K562 (cell line): ENCODE measurements around the gene PRR35. TPM values are rescaled to one million over a fixed set of nuclear protein-coding genes. Genes with fewer than 3 reads are reported as not detected.

ENCODE experiments used
- ATAC-seq: fragments of 200-7000 bp; cut with Tn5 transposase; 3 replicates; pipeline ENCODE4 v1.9.1; 2020; ENCODE audit warnings: moderate library complexity
- BruUV-seq: library from RNA; stranded (reverse); fragments of 400-500 nt; replicated peaks from 2 replicates; lab custom pipeline; 2021; lab: Mats Ljungman, UMichigan
- CTCF ChIA-PET: fragments of 300-600 bp; formaldehyde crosslinking; extraction: SDS; loops from one replicate; lab custom pipeline; 2021; ENCODE audit warnings: low intra/inter-chr PET ratio; lab: Yijun Ruan, JAX
- POLR2A ChIA-PET: fragments of 300-600, 350-650 bp; sonication (Branson Sonifier 250); formaldehyde crosslinking; extraction: SDS; loops from one replicate; lab custom pipeline; 2021; ENCODE audit warnings: antibody characterized with exemption, inconsistent platforms; lab: Yijun Ruan, JAX
- DNase-seq, 4 experiments: peaks; one replicate each; pipeline versions ENCODE4 v3.0.0 to v3.0.0-alpha.2; 2011 to 2018; ENCODE audit warnings: low spot score in 3 of 4, mixed read lengths in 3 of 4; ENCODE audit errors: extremely low read depth in 1 of 4
- FAIRE-seq: peaks from 2 replicates; lab custom pipeline; 2011; peaks lifted over from hg19 to GRCh38; lab: Jason Lieb, UNC
- H2AFZ ChIP-seq: 2 replicates; pipeline ENCODE4 v1.6.0; 2011; ENCODE audit warnings: low read depth, low read length, control low read depth, inconsistent platforms
- H3K27ac ChIP-seq: fragments of 200-600 bp; 3 replicates; pipeline ENCODE4 v1.8.0; 2011; ENCODE audit warnings: low read depth, mild to moderate bottlenecking, control low read depth, inconsistent platforms, low read length, moderate library complexity, mixed read lengths; ENCODE audit errors: extremely low read depth
- H3K27me3 ChIP-seq, 2 experiments: fragments of 300-600 bp in 1 of 2; 2 replicates in 1 of 2; 3 replicates in 1 of 2; pipeline versions ENCODE4 v1.6.0 to v1.8.0; 2011; ENCODE audit warnings: inconsistent platforms in 2 of 2, low read length in 2 of 2, mild to moderate bottlenecking in 1 of 2, mixed read lengths in 1 of 2, moderate library complexity in 1 of 2; ENCODE audit not compliant: control insufficient read depth in 2 of 2, insufficient read depth in 2 of 2
- H3K36me3 ChIP-seq: fragments of 300-600 bp; 3 replicates; pipeline ENCODE4 v1.8.0; 2011; ENCODE audit warnings: mild to moderate bottlenecking, low read length, inconsistent platforms; ENCODE audit not compliant: control insufficient read depth, insufficient read depth
- H3K4me1 ChIP-seq, 2 experiments: fragments of 200-600 bp in 1 of 2; replicated peaks in 1 of 2; 2 replicates in 1 of 2; 3 replicates in 1 of 2; pipeline versions ENCODE4 v1.5.1 to v1.8.0; 2011; ENCODE audit warnings: inconsistent platforms in 2 of 2, low read length in 2 of 2, mild to moderate bottlenecking in 1 of 2, mixed read lengths in 1 of 2, moderate library complexity in 1 of 2; ENCODE audit not compliant: control insufficient read depth in 2 of 2, insufficient read depth in 2 of 2
- H3K4me2 ChIP-seq: 2 replicates; pipeline ENCODE4 v1.6.1; 2011; ENCODE audit warnings: low read length, control low read depth, inconsistent platforms, mixed read lengths; ENCODE audit not compliant: insufficient read depth
- H3K4me3 ChIP-seq: fragments of 200-600 bp; sonication (generic), shearing (Covaris generic); 2 replicates; pipeline ENCODE4 v1.5.1; 2016; ENCODE audit warnings: control low read depth, inconsistent platforms
- H3K79me2 ChIP-seq: fragments of 200-600 bp; 3 replicates; pipeline ENCODE4 v1.8.0; 2011; ENCODE audit warnings: low read length, inconsistent platforms; ENCODE audit not compliant: control insufficient read depth, insufficient read depth
- H3K9ac ChIP-seq, 2 experiments: 2 replicates each; pipeline versions ENCODE4 v1.6.0 to v1.6.1; 2011; ENCODE audit warnings: low read depth in 2 of 2, low read length in 2 of 2, control low read depth in 1 of 2, inconsistent platforms in 1 of 2, mild to moderate bottlenecking in 1 of 2, mixed read lengths in 1 of 2; ENCODE audit not compliant: insufficient read depth in 1 of 2
- H3K9me1 ChIP-seq: one replicate; pipeline ENCODE4 v1.6.0; 2011; ENCODE audit warnings: inconsistent platforms, mild to moderate bottlenecking, low read length, moderate library complexity; ENCODE audit not compliant: control insufficient read depth, insufficient read depth
- H3K9me3 ChIP-seq: replicated peaks from 2 replicates; pipeline ENCODE4 v1.5.1; 2011; ENCODE audit warnings: low read depth, low read length, inconsistent platforms; ENCODE audit not compliant: control insufficient read depth, insufficient read depth
- H4K20me1 ChIP-seq: replicated peaks from 2 replicates; pipeline ENCODE4 v1.6.1; 2011; ENCODE audit warnings: low read length, inconsistent platforms, mixed read lengths; ENCODE audit not compliant: control insufficient read depth, insufficient read depth
- CBX1 ChIP-seq: sonication (generic); IDR thresholded peaks from 2 replicates; pipeline ENCODE4 v1.6.1; 2016; ENCODE audit warnings: antibody characterized with exemption, low read depth, mild to moderate bottlenecking
- EGR1 ChIP-seq: fragments of 450-650 bp; conservative IDR thresholded peaks from 2 replicates; pipeline ENCODE4 v1.6.1; 2017; ENCODE audit warnings: mild to moderate bottlenecking
- FOXM1 ChIP-seq, 2 experiments: fragments of 450-650 bp in 1 of 2; sonication (generic) in 1 of 2; formaldehyde crosslinking in 1 of 2; IDR thresholded peaks; 2 replicates each; pipeline versions ENCODE4 v1.6.1 to v1.9.0; 2017 to 2022; ENCODE audit warnings: low read depth in 2 of 2, mild to moderate bottlenecking in 2 of 2, missing genetic modification reagents in 1 of 2, moderate library complexity in 1 of 2
- KHSRP ChIP-seq: fragments of 450-650 bp; IDR thresholded peaks from 2 replicates; pipeline ENCODE4 v1.6.1; 2017
- KLF16 ChIP-seq: IDR thresholded peaks from 2 replicates; pipeline ENCODE4 v1.6.1; 2016; ENCODE audit warnings: antibody characterized with exemption
- MCM3 ChIP-seq: fragments of 450-650 bp; IDR thresholded peaks from 2 replicates; pipeline ENCODE4 v1.6.1; 2016
- NBN ChIP-seq: fragments of 450-650 bp; IDR thresholded peaks from 2 replicates; pipeline ENCODE4 v1.6.1; 2016; ENCODE audit warnings: low read depth, mild to moderate bottlenecking
- POLR2AphosphoS5 ChIP-seq: IDR thresholded peaks from 2 replicates; pipeline ENCODE4 v1.6.1; 2011; ENCODE audit warnings: mild to moderate bottlenecking, low read depth, low read length, moderate library complexity; ENCODE audit not compliant: control insufficient read depth, insufficient read depth
- POLR2B ChIP-seq: fragments of 450-650 bp; IDR thresholded peaks from 2 replicates; pipeline ENCODE4 v1.6.1; 2018; ENCODE audit warnings: low read depth; ENCODE audit not compliant: partially characterized antibody
- TRIM28 ChIP-seq: fragments of 450-650 bp; IDR thresholded peaks from 2 replicates; pipeline ENCODE4 v1.6.1; 2017
- XRCC5 ChIP-seq: fragments of 200-400 bp; formaldehyde crosslinking; IDR thresholded peaks from 2 replicates; pipeline ENCODE4 v1.6.1; 2017; ENCODE audit warnings: low read depth, mild to moderate bottlenecking, low read length
- ZBTB8A ChIP-seq: fragments of 450-650 bp; IDR thresholded peaks from 2 replicates; pipeline ENCODE4 v1.6.1; 2018; ENCODE audit warnings: mild to moderate bottlenecking, moderate library complexity; ENCODE audit not compliant: partially characterized antibody
- ZFP1 ChIP-seq: fragments of 450-650 bp; formaldehyde crosslinking; IDR thresholded peaks from 2 replicates; pipeline ENCODE4 v1.4.0; 2020; ENCODE audit warnings: mild to moderate bottlenecking, mixed read lengths
- ZNF143 ChIP-seq: sonication (generic); formaldehyde crosslinking; IDR thresholded peaks from 2 replicates; pipeline ENCODE4 v1.9.0; 2022; ENCODE audit warnings: mild to moderate bottlenecking, missing genetic modification reagents
- ZNF274 ChIP-seq: IDR thresholded peaks from 2 replicates; pipeline ENCODE4 v1.6.1; 2011; ENCODE audit warnings: low read depth, mild to moderate bottlenecking, low read length, moderate library complexity, borderline replicate concordance
- ZNF644 ChIP-seq: fragments of 200-800 bp; sonication (Bioruptor generic); IDR thresholded peaks from 2 replicates; pipeline ENCODE4 v1.6.1; 2016; ENCODE audit warnings: low read depth, missing genetic modification characterization, missing compliant biosample characterization
- ZNF707 ChIP-seq: fragments of 250-450 bp; sonication (Bioruptor Pico); conservative IDR thresholded peaks from 2 replicates; pipeline ENCODE4 v1.8.0; 2022; ENCODE audit warnings: inconsistent platforms, mild to moderate bottlenecking, moderate library complexity
- WGBS: fragments of 100-300 bp; shearing (Covaris generic); methylation state at CpG from one replicate; pipeline ENCODE4 v1.1.6; 2016; ENCODE audit warnings: low coverage, mixed read lengths; ENCODE audit not compliant: insufficient coverage; ENCODE audit errors: missing lambda C conversion rate; 5-methylcytosine and 5-hydroxymethylcytosine counted together
- in situ Hi-C: fragments of 300-500 bp; cut with MboI; formaldehyde crosslinking; loops from 4 replicates; pipeline ENCODE4 v1.15.0; 2018; ENCODE audit warnings: inconsistent platforms, mixed read lengths
- intact Hi-C: fragments of 100-400 bp; cut with micrococcal nuclease; formaldehyde crosslinking; loops from 2 replicates; pipeline ENCODE4 v1.14.2; 2022
- polyA plus RNA-seq, 8 experiments: library from polyadenylated mRNA; depleted of rRNA in 4 of 8; stranded (reverse) in 5 of 8; unstranded in 3 of 8; fragments of >200 nt; fragmentation: Nextera tagmentation in 2 of 8; fragmentation: Illumina TruSeq in 1 of 8; extraction: Ambion mirVana in 2 of 8; extraction: Trizol in 1 of 8; gene quantifications; 2 replicates each; pipeline versions ENCODE4 v1.2.1 to v1.2.3, GENCODE V29; 2011 to 2014; ENCODE audit warnings: inconsistent platforms in 1 of 8, missing spikeins in 1 of 8
- total RNA-seq, 7 experiments: library from RNA; depleted of rRNA in 6 of 7; stranded (reverse); fragments of >200 nt in 6 of 7; fragmentation: Illumina TruSeq in 2 of 7; extraction: Trizol in 2 of 7; gene quantifications; 2 replicates each; pipeline versions ENCODE4 v1.2.1 to v1.2.3, GENCODE V29; 2011 to 2021; ENCODE audit warnings: low replicate concordance in 1 of 7
- TF ChIP-seq, protein P1 (sequence below): fragments of 450-650 bp; formaldehyde crosslinking; IDR thresholded peaks from 2 replicates; pipeline ENCODE4 v1.4.0; 2020; ENCODE audit warnings: mild to moderate bottlenecking, mixed read lengths
- TF ChIP-seq, protein P2 (sequence below), 2 experiments: fragments of 450-650 bp in 1 of 2; IDR thresholded peaks; 2 replicates each; pipeline ENCODE4 v1.6.1; 2011 to 2017; ENCODE audit warnings: low read depth in 2 of 2, antibody characterized with exemption in 1 of 2, borderline replicate concordance in 1 of 2, low read length in 1 of 2, mild to moderate bottlenecking in 1 of 2, mixed read lengths in 1 of 2; ENCODE audit not compliant: control insufficient read depth in 1 of 2

PRR35 gene
- total and polyA plus RNA-seq, 9 of the 15 experiments (the other 6 are each of a cell fraction or from before 2014, with no cell fraction given) = 0.17 to 0.45 (median 0.21) TPM; not detected in 5

DNA sequence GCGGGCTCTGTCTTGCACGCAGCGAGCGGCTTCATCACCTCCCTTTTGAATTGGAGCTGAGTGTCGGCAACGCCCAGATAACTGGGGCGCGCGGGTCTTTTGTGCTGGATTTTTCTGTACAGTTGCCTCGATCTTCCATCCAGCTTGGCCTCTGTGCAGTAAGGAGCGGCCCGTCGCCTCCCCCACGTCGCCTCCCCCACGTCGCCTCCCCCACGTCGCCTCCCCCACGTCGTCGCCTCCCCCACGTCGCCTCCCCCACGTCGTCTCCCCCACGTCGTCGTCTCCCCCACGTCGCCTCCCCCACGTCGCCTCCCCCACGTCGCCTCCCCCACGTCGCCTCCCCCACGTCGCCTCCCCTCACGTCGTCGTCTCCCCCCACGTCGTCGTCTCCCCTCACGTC is 15.7 kb upstream of the PRR35 start:
- Histone ChIP-seq H3K9me1 (peaks cover 4% of the 10 kb centered on the region), H3K9me3 (no peaks in the 10 kb centered on the region)
- POLR2A ChIA-PET = interaction anchor here (1.0 kb wide), 1 partner anchor 15 kb away, joined by 3 read pairs; no protein-coding TSS in a partner anchor
- TF ChIP-seq NBN (no peak), POLR2B (no peak), ZNF707 (no peak), CBX1 (no peak), TRIM28 (no peak), EGR1 (peak; percentile 37; the same call in 1 of the 2 replicates), MCM3 (no peak), XRCC5 (no peak), FOXM1 (IDR thresholded peaks at IDR 0.05; ENCODE audit: low read depth) (no peak), FOXM1 (CRISPR knock-in tag; IDR thresholded peaks at IDR 0.05; ENCODE audit: low read depth) (no peak), ZNF143 (no peak), ZFP1 (CRISPR knock-in tag) (no peak), ZBTB8A (no peak), ZNF644 (no peak), POLR2AphosphoS5 (no peak), KHSRP (no peak), KLF16 (peak; percentile 59; the same call in 1 of the 2 replicates), ZNF274 (no peak)
- TF ChIP-seq, protein P1, sequence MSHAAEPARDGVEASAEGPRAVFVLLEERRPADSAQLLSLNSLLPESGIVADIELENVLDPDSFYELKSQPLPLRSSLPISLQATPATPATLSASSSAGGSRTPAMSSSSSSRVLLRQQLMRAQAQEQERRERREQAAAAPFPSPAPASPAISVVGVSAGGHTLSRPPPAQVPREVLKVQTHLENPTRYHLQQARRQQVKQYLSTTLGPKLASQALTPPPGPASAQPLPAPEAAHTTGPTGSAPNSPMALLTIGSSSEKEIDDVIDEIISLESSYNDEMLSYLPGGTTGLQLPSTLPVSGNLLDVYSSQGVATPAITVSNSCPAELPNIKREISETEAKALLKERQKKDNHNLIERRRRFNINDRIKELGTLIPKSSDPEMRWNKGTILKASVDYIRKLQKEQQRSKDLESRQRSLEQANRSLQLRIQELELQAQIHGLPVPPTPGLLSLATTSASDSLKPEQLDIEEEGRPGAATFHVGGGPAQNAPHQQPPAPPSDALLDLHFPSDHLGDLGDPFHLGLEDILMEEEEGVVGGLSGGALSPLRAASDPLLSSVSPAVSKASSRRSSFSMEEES = no peak
- TF ChIP-seq, protein P2, sequence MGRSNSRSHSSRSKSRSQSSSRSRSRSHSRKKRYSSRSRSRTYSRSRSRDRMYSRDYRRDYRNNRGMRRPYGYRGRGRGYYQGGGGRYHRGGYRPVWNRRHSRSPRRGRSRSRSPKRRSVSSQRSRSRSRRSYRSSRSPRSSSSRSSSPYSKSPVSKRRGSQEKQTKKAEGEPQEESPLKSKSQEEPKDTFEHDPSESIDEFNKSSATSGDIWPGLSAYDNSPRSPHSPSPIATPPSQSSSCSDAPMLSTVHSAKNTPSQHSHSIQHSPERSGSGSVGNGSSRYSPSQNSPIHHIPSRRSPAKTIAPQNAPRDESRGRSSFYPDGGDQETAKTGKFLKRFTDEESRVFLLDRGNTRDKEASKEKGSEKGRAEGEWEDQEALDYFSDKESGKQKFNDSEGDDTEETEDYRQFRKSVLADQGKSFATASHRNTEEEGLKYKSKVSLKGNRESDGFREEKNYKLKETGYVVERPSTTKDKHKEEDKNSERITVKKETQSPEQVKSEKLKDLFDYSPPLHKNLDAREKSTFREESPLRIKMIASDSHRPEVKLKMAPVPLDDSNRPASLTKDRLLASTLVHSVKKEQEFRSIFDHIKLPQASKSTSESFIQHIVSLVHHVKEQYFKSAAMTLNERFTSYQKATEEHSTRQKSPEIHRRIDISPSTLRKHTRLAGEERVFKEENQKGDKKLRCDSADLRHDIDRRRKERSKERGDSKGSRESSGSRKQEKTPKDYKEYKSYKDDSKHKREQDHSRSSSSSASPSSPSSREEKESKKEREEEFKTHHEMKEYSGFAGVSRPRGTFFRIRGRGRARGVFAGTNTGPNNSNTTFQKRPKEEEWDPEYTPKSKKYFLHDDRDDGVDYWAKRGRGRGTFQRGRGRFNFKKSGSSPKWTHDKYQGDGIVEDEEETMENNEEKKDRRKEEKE (IDR thresholded peaks at IDR 0.05; ENCODE audit: borderline replicate concordance in 1 of 2, control insufficient read depth in 1 of 2, low read depth in 2 of 2, low read length in 1 of 2) = no peak

More for the DNA sequence above, 15.7 kb upstream of the PRR35 start:
- Histone ChIP-seq H3K27me3 (no peaks in the 10 kb centered on the region), H3K27ac (no peak overlapping the region), H3K9ac (no peak overlapping the region), H3K4me3 (no peak overlapping the region), H4K20me1 (0 out of 2 replicates have a peak, but pooled peaks cover 7% of the 10 kb centered on the region), H3K79me2 (peaks cover 78% of the 10 kb centered on the region), H3K4me2 (no peak overlapping the region), H2AFZ (no peak overlapping the region), H3K36me3 (peaks cover 69% of the 10 kb centered on the region; the same call in 1 of the 3 replicates), H3K4me1 (peaks cover 0 to 69% of the 10 kb centered on the region in 2 experiments; a peak in 3 of 5 replicates)
- no peak for ATAC-seq
- FAIRE-seq = no peak
- intact Hi-C loops (no loop called here), in situ Hi-C loops (no loop called here)
- CTCF ChIA-PET = no interaction called here
- BruUV-seq = no TSS peak
- DNase-seq = peak in 2 of 4 experiments; percentile 56 to 67
- 82% methylated on average over 10 of the region's 46 CpGs for WGBS
